Colon (tissue), 2 donors: ENCODE measurements around the gene SLC2A10.

Source experiments
- FAIRE-seq: peaks from 2 replicates; lab custom pipeline; 2012; peaks lifted over from hg19 to GRCh38; lab: Jason Lieb, UNC
- donor health status: control.
- donor health status: control.

Gene SLC2A10

GRCh38 chr20:46770330-46771194 is 61.1 kb downstream of the SLC2A10 start:
- FAIRE-seq = no peak

GRCh38 chr20:46771195-46771588 is 61.7 kb downstream of the SLC2A10 start:
- FAIRE-seq = no peak

GRCh38 chr20:46772901-46773300 is 63.5 kb downstream of the SLC2A10 start:
- FAIRE-seq = no peak

GRCh38 chr20:46773680-46774079 is 64.2 kb downstream of the SLC2A10 start:
- no peak for FAIRE-seq

- FAIRE-seq = no peak
Observed at GRCh38 chr20:46774236-46774635, 64.8 kb downstream of the SLC2A10 start.

- no peak for FAIRE-seq
Observed at GRCh38 chr20:46774943-46775560, 65.6 kb downstream of the SLC2A10 start.

GRCh38 chr20:46775806-46776205 is 66.4 kb downstream of the SLC2A10 start:
- FAIRE-seq = no peak

GRCh38 chr20:46777331-46777730 is 67.9 kb downstream of the SLC2A10 start:
- no peak for FAIRE-seq

- no peak for FAIRE-seq
Observed at GRCh38 chr20:46779831-46780230, 70.4 kb downstream of the SLC2A10 start.

GRCh38 chr20:46784436-46785127 is 75.1 kb downstream of the SLC2A10 start:
- FAIRE-seq = no peak
